GM21423 (cell line): ENCODE results near the gene ARHGAP12.
"Not testable (repeated sequence)": the region's sequence is repeated elsewhere in the genome, so short reads cannot be mapped to it uniquely, and the experiment has no call there.

Experiments used
- ATAC-seq: cut with Tn5 transposase; IDR thresholded peaks from one replicate; pipeline ENCODE4 v1.9.1; 2021; ENCODE audit warnings: mild to moderate bottlenecking, moderate library complexity; ENCODE audit not compliant: unreplicated experiment

Gene ARHGAP12

DNA sequence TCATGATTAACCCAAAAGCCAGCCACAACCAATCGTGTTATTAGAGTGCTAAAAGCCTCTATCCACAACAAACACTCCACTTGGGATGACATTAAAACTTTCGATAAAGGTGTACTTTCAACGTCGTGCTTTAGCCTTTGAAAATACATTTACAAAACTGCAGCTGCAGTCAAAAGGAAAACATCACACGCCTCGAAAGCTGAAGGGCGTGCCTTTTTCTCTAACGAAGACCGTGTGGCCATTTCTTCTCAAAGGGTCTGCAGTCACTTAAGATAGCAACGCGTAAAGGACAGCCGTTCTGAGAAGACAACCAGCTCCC is 1.1 kb downstream of the ARHGAP12 start:
- ATAC-seq: peak; percentile 10

- no peak for ATAC-seq
Observed at GRCh38 chr10:31926765-31927564, 1.7 kb downstream of the ARHGAP12 start.

GRCh38 chr10:31926160-31926559 is 2.5 kb downstream of the ARHGAP12 start:
- no peak for ATAC-seq

DNA sequence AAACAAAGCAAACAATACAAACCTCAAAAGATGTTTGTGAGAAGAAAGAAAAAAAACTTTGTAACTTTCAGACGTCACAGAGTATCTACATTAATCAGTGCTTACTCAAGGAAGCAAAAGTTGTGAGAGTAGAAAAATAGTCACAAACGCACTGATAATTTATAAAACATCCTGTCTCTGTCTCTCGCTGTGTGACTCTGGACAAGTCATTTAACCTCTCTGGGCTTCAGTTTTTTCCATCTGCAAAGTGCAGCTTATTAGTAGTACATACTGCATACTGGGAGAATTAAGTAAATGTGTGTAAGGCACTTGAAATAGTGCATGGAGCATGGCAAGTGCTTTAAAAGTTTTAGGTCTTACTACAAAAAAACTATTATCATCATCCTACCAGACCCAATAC is 3.8 kb downstream of the ARHGAP12 start:
- ATAC-seq: no peak

DNA sequence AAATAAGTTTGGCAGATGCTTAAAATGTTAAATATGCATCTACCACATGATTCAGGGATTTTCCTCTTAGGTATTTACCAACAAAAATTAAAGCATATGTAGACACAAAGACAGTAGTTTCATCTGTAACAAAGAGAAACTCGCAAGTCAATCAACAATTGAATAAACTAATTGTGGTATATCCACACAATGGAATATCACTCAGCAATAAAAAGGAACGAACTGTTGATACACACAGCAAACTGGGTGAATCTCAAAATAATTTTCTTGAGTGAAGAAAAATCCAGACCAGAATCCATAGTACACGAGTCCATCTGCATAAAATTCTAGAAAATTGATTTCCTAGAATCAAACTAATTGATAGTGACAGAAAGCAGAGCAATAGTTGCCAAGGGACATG is 5.2 kb downstream of the ARHGAP12 start:
- no peak for ATAC-seq

DNA sequence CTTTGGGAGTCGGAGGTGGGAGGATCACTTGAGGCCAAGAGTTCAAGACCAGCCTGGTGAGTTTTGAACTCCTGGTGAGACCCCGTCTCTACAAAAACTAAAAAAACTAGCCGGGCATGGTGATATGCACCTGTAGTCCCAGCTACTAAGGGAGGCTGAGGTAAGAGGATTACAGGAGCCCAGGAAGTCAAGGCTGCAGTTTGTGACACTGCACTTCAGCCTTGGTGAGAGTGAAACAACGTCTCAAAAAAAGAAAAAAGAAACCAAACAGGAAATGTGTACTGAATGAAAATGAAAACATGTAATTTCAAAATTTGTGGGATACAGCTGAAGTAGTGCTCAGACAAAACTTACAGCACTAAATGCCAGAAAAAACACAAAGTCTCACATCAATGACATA is 7.6 kb downstream of the ARHGAP12 start:
- ATAC-seq: peak; percentile 58

GRCh38 chr10:31920538-31920937 is 8.1 kb downstream of the ARHGAP12 start:
- ATAC-seq: no peak

DNA sequence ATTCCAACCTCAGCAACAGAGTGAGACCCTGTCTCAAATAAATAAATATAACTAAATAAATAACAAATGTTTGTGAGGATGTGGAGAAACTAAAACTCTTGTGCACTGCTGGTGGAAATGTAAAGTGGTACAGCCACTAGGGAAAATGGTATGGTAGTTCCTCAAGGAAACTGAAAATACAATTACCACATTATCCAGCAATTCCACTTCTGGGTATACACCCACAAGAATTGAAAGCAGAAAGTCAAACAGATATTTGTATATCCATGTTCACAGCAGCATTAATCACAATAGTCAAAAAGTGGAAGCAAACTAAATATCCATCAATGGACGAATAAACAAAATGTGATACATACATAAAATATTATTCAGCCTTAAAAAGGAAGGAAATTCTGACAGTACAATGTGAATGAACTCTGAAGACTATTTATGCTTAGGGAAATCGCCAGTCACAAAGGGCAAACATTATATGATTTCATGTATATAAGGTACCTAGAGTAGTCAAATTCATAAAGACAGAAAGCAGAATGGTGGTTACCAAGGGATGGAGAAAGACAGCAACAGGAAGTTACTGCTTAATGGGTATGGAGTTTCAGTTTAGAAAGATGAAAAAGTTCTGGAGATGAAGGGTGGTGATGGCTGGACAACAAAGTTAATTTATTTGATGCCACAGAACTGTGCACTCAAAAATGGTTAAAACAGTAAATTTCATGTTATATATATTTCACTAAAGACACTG is 9.8 kb downstream of the ARHGAP12 start:
- ATAC-seq: no peak

GRCh38 chr10:31914370-31914769 is 14.3 kb downstream of the ARHGAP12 start:
- ATAC-seq: no peak

DNA sequence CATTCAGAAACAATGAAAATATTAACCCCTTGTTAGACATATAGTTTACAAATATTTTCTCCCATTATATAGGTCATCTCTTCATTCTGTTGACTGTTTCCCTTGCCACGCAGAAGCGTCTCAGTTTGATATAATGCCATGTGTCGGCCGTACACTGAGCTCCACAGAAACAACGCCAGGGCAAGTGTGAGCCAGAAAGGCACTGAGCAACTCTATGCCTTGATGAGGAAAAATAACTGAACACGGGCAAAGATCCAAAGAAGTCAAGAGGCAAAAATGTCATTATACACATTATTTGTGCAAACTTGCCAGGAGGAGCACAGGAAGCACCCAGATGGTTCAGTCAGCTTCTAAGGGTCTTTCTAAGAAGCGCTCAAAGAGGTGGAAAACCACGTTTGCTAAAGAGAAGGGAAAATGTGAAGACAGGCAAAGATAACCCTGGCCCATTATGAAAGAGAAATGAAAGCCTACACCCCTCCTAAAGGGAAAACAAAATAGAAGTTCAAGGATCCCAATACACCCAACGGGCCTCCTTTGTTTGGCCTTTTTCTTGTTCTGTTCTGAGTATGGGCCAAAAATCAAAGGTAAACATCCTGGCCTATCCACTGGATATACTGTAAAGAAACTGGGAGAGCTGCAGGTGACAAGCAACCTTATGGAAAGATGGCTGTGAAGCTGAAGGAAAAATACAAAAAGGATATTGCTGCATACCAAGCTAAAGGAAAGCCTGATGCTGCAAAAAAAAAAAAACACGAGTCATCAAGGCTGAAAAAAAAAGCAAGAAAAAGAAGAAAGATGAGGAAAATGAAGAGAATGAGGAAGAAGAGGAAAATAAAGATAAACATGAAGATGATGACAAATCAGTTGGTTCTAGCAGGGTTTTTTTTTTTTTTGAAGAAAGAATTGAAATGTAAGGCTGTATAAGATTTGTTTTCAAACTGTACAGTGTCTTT is 15.5 kb downstream of the ARHGAP12 start:
- no peak for ATAC-seq

DNA sequence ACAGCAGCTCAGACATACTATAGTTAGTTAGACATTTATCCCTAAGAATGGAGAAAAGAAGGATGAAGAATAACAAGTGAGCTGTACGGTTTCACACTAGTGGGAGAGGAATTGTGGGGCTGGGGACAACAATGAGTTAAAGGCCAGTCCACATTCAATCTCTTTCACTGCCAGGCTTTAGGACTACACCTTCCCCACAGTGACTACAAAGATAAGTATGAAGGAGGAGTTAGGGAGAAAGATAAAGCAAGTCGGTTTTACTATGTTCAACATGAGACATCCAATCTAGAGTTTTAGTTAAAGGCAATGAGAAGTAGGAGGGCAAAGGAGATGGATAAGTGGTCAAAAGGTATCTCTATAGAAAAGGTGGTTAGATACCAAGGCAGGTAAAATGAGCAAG is 16.3 kb downstream of the ARHGAP12 start:
- no peak for ATAC-seq

DNA sequence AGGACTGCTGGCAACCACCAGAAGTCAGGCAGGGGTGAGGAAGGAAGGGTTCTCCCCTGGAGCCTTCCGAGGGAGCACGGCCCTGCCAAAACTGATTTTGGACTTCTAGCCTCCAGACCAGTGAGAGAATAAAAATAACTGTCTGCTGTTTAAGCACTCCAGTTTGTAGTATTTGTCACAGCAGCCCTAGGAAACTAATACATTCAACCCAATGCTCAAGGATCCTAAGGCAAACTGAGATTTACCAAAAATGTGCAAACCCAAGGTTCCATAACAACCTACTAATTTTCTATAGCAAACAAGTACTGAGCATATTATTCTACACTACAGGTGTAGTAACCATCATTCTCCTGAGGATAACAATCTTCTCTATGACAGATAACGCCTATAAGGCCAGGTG is 18.6 kb downstream of the ARHGAP12 start:
- ATAC-seq: no peak

- no peak for ATAC-seq
Observed at GRCh38 chr10:31908157-31908556, 20.5 kb downstream of the ARHGAP12 start.

GRCh38 chr10:31906039-31906438 is 22.6 kb downstream of the ARHGAP12 start:
- ATAC-seq: no peak

GRCh38 chr10:31905586-31905985 is 23.0 kb downstream of the ARHGAP12 start:
- ATAC-seq: no peak

GRCh38 chr10:31902625-31903024 is 26.0 kb downstream of the ARHGAP12 start:
- no peak for ATAC-seq

GRCh38 chr10:31897506-31897905 is 31.1 kb downstream of the ARHGAP12 start:
- ATAC-seq: no peak

GRCh38 chr10:31896968-31897384 is 31.7 kb downstream of the ARHGAP12 start:
- ATAC-seq: no peak

DNA sequence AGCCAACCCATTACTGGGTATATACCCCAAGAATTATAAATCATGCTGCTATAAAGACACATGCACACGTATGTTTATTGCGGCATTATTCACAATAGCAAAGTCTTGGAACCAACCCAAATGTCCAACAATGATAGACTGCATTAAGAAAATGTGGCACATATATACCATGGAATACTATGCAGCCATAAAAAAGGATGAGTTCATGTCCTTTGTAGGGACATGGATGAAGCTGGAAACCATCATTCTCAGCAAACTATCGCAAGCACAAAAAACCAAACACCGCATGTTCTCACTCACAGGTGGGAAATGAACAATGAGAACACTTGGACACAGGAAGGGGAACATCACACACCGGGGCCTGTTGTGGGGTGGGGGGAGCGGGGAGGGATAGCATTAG is 32.9 kb downstream of the ARHGAP12 start:
- ATAC-seq: not testable (repeated sequence)

- ATAC-seq: no peak
Observed at GRCh38 chr10:31888442-31888841, 40.2 kb downstream of the ARHGAP12 start.

GRCh38 chr10:31887850-31888249 is 40.8 kb downstream of the ARHGAP12 start:
- ATAC-seq: no peak
